Measurements from ENCODE around the gene NUPR1. TPM values are rescaled to one million over a fixed set of nuclear protein-coding genes. Genes with fewer than 3 reads are reported as not detected.

Gene NUPR1
- total and polyA plus RNA-seq, 2 experiments from 2014 or later, result 22.3 to 321 TPM

GRCh38 chr16:28544998-28545397 is 6.2 kb upstream of the NUPR1 start:
- in situ Hi-C loops (cut with MboI), result loop anchor here (25.0 kb wide), 1 partner anchor 392 kb away; the partner anchor contains the start of genes CD19 and RABEP2
- H3K79me2 ChIP-seq (ENCODE audit: insufficient read depth), result no peaks in the 10 kb centered on the region
- H3K9ac ChIP-seq, result no peak overlapping the region
- no peaks in the 10 kb centered on the region for H3F3A ChIP-seq (ENCODE audit: insufficient read depth)
- no peaks in the 10 kb centered on the region for H3K9me3 ChIP-seq (ENCODE audit: low read depth)
- H2AFZ ChIP-seq, result no peak overlapping the region
- H3K9me2 ChIP-seq (ENCODE audit: insufficient read depth), result no peaks in the 10 kb centered on the region
- no peaks in the 10 kb centered on the region for H3K4me1 ChIP-seq (ENCODE audit: insufficient read depth)
- no peak overlapping the region for H3K4me3 ChIP-seq
- TF ChIP-seq EZH2phosphoT487 (IDR thresholded peaks at IDR 0.05; ENCODE audit: insufficient read depth, low read depth) (no peak), EZH2 (IDR thresholded peaks at IDR 0.05; ENCODE audit: insufficient read depth, poor library complexity, severe bottlenecking) (no peak)
- DNase-seq, result no peak
- H3K36me3 ChIP-seq (ENCODE audit: low read depth), result no peaks in the 10 kb centered on the region
- 65 to 68% methylated on average over 3 of the region's 3 CpGs for WGBS, 2 experiments (ENCODE audit: low coverage in 1 of 2, low lambda C conversion rate in 2 of 2, missing lambda C conversion rate in 2 of 2)
- H3K27me3 ChIP-seq (replicated peaks; ENCODE audit: insufficient read depth), result no peaks in the 10 kb centered on the region; the same call in 1 of the 2 replicates
- no peaks in the 10 kb centered on the region for H4K20me1 ChIP-seq (ENCODE audit: insufficient read depth)
- H3K4me2 ChIP-seq (ENCODE audit: unreplicated experiment), result no peak overlapping the region
- no peak overlapping the region for H3K27ac ChIP-seq

GRCh38 chr16:28543072-28543471 is 4.3 kb upstream of the NUPR1 start:
- Histone ChIP-seq H3K79me2 (ENCODE audit: insufficient read depth) (peaks cover 6% of the 10 kb centered on the region), H4K20me1 (ENCODE audit: insufficient read depth) (no peaks in the 10 kb centered on the region), H3K36me3 (ENCODE audit: low read depth) (no peaks in the 10 kb centered on the region), H3K9me2 (ENCODE audit: insufficient read depth) (no peaks in the 10 kb centered on the region), H3K4me1 (ENCODE audit: insufficient read depth) (peaks cover 11% of the 10 kb centered on the region), H3K4me2 (ENCODE audit: unreplicated experiment) (no peak overlapping the region), H3K9ac (no peak overlapping the region), H3K27me3 (replicated peaks; ENCODE audit: insufficient read depth) (no peaks in the 10 kb centered on the region; the same call in 1 of the 2 replicates), H2AFZ (no peak overlapping the region), H3K9me3 (ENCODE audit: low read depth) (no peaks in the 10 kb centered on the region), H3K4me3 (no peak overlapping the region), H3F3A (ENCODE audit: insufficient read depth) (no peaks in the 10 kb centered on the region), H3K27ac (no peak overlapping the region)
- in situ Hi-C loops (cut with MboI), result loop anchor here (25.0 kb wide), 1 partner anchor 394 kb away; the partner anchor contains the start of genes CD19 and RABEP2
- WGBS, 2 experiments (ENCODE audit: low coverage in 1 of 2, low lambda C conversion rate in 2 of 2, missing lambda C conversion rate in 2 of 2), result 68 to 72% methylated on average over 7 of the region's 7 CpGs
- DNase-seq, result no peak
- TF ChIP-seq EZH2phosphoT487 (IDR thresholded peaks at IDR 0.05; ENCODE audit: insufficient read depth, low read depth) (no peak), EZH2 (IDR thresholded peaks at IDR 0.05; ENCODE audit: insufficient read depth, poor library complexity, severe bottlenecking) (no peak)

GRCh38 chr16:28542646-28543045 is 3.9 kb upstream of the NUPR1 start:
- 95 to 96% methylated on average over 7 of the region's 7 CpGs for WGBS, 2 experiments (ENCODE audit: low coverage in 1 of 2, low lambda C conversion rate in 2 of 2, missing lambda C conversion rate in 2 of 2)
- no peak overlapping the region for H2AFZ ChIP-seq
- no peak overlapping the region for H3K27ac ChIP-seq
- H3K9me3 ChIP-seq (ENCODE audit: low read depth), result no peaks in the 10 kb centered on the region
- H3K9ac ChIP-seq, result no peak overlapping the region
- H3F3A ChIP-seq (ENCODE audit: insufficient read depth), result no peaks in the 10 kb centered on the region
- peaks cover 10% of the 10 kb centered on the region for H3K79me2 ChIP-seq (ENCODE audit: insufficient read depth)
- H3K27me3 ChIP-seq (replicated peaks; ENCODE audit: insufficient read depth), result no peaks in the 10 kb centered on the region; the same call in 1 of the 2 replicates
- no peak for DNase-seq
- H3K4me3 ChIP-seq, result no peak overlapping the region
- peaks cover 15% of the 10 kb centered on the region for H3K4me1 ChIP-seq (ENCODE audit: insufficient read depth)
- no peak overlapping the region for H3K4me2 ChIP-seq (ENCODE audit: unreplicated experiment)
- H3K9me2 ChIP-seq (ENCODE audit: insufficient read depth), result no peaks in the 10 kb centered on the region
- TF ChIP-seq EZH2phosphoT487 (IDR thresholded peaks at IDR 0.05; ENCODE audit: insufficient read depth, low read depth) (no peak), EZH2 (IDR thresholded peaks at IDR 0.05; ENCODE audit: insufficient read depth, poor library complexity, severe bottlenecking) (no peak)
- in situ Hi-C loops (cut with MboI), result loop anchor here (25.0 kb wide), 1 partner anchor 395 kb away; the partner anchor contains the start of genes CD19 and RABEP2
- no peaks in the 10 kb centered on the region for H4K20me1 ChIP-seq (ENCODE audit: insufficient read depth)
- 0 out of 2 replicates have a peak, but pooled peaks cover 3% of the 10 kb centered on the region for H3K36me3 ChIP-seq (ENCODE audit: low read depth)

GRCh38 chr16:28540346-28540745 is 1.6 kb upstream of the NUPR1 start:
- H3K9me3 ChIP-seq (ENCODE audit: low read depth), result no peaks in the 10 kb centered on the region
- peaks cover 7% of the 10 kb centered on the region; the same call in 1 of the 2 replicates for H3F3A ChIP-seq (ENCODE audit: insufficient read depth)
- peaks cover 29% of the 10 kb centered on the region for H3K79me2 ChIP-seq (ENCODE audit: insufficient read depth)
- H3K4me1 ChIP-seq (ENCODE audit: insufficient read depth), result peaks cover 35% of the 10 kb centered on the region
- H3K4me3 ChIP-seq, result no peak overlapping the region
- no peak overlapping the region for H3K27ac ChIP-seq
- H3K36me3 ChIP-seq (ENCODE audit: low read depth), result peaks cover 24% of the 10 kb centered on the region; the same call in 1 of the 2 replicates
- H3K4me2 ChIP-seq (ENCODE audit: unreplicated experiment), result no peak overlapping the region
- no peaks in the 10 kb centered on the region; the same call in 1 of the 2 replicates for H4K20me1 ChIP-seq (ENCODE audit: insufficient read depth)
- in situ Hi-C loops (cut with MboI), result loop anchor here (25.0 kb wide), 1 partner anchor 397 kb away; the partner anchor contains the start of genes CD19 and RABEP2
- no peak overlapping the region for H2AFZ ChIP-seq
- H3K9ac ChIP-seq, result no peak overlapping the region
- DNase-seq, result no peak
- 82 to 85% methylated on average over 3 of the region's 3 CpGs for WGBS, 2 experiments (ENCODE audit: low coverage in 1 of 2, low lambda C conversion rate in 2 of 2, missing lambda C conversion rate in 2 of 2)
- no peaks in the 10 kb centered on the region; the same call in 1 of the 2 replicates for H3K27me3 ChIP-seq (replicated peaks; ENCODE audit: insufficient read depth)
- no peaks in the 10 kb centered on the region for H3K9me2 ChIP-seq (ENCODE audit: insufficient read depth)
- TF ChIP-seq EZH2phosphoT487 (IDR thresholded peaks at IDR 0.05; ENCODE audit: insufficient read depth, low read depth) (no peak), EZH2 (IDR thresholded peaks at IDR 0.05; ENCODE audit: insufficient read depth, poor library complexity, severe bottlenecking) (no peak)
